ENCODE data around the gene RASSF5. TPM values are rescaled to one million over a fixed set of nuclear protein-coding genes. Genes with fewer than 3 reads are reported as not detected.

The RASSF5 gene
- total RNA-seq, 1 donor from 2014 or later = 116 TPM

DNA sequence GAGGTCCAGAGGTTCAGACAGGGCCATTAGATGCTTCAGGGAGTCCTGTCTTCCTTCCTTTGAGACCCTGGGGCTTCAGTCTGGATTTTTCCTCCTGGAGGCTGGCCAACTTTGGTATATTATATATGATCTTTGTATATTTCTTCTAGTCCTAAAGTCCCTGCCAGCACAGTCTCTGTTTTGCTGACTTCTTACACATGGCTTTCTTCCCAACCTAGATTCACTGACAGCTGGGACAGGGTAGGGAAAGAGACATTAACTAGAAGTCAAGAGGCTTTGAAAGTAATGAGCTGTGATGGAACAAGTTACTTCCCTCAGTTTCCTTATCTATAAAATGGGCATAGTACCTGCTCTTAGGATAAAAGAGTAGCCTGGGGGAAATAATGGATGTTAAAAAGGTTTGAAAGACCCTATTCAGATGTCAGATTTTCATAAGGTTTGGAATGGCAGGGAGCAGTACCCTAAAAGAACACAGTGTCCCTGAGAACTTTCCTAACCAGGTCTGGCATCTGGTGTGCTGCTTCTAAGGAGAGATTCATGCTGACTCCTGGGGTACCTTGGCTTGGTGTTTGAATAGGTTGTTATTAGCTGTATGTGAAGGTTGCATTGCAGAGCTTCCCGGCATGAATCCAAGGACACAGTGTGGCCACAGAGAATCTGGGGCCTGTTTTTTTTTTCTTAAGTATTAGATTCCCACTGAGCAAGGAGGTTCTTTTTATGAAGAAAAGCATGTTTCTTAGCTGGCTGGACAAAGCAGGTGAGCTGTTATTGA lies 47.6 kb downstream of the RASSF5 start:
- no peaks in the 10 kb centered on the region for H3K9me3 Mint-ChIP-seq
- intact Hi-C loops (cut with micrococcal nuclease) = no loop called here
- CTCF ChIA-PET = interaction anchor here (1.7 to 11.6 kb wide), 6 partner anchors 9 to 28 kb away, joined by 4 to 132 read pairs (median 6); no protein-coding TSS in a partner anchor
- POLR2A ChIA-PET = interaction anchor here (0.6 to 12.6 kb wide), 10 partner anchors 9 to 368 kb away, joined by 3 to 343 read pairs (median 6); partner anchors contain the start of gene RASSF5
- no peaks in the 10 kb centered on the region for H3K27me3 Mint-ChIP-seq
- peaks cover 19% of the 10 kb centered on the region for H3K36me3 Mint-ChIP-seq (ENCODE audit: low read depth)
- H3K4me3 Mint-ChIP-seq = peak overlapping the region; percentile 66
- peak overlapping the region; percentile 96 for H3K27ac Mint-ChIP-seq
- H3K4me1 Mint-ChIP-seq = peaks cover 53% of the 10 kb centered on the region
- DNase-seq = no peak
- TF ChIP-seq, protein P1, sequence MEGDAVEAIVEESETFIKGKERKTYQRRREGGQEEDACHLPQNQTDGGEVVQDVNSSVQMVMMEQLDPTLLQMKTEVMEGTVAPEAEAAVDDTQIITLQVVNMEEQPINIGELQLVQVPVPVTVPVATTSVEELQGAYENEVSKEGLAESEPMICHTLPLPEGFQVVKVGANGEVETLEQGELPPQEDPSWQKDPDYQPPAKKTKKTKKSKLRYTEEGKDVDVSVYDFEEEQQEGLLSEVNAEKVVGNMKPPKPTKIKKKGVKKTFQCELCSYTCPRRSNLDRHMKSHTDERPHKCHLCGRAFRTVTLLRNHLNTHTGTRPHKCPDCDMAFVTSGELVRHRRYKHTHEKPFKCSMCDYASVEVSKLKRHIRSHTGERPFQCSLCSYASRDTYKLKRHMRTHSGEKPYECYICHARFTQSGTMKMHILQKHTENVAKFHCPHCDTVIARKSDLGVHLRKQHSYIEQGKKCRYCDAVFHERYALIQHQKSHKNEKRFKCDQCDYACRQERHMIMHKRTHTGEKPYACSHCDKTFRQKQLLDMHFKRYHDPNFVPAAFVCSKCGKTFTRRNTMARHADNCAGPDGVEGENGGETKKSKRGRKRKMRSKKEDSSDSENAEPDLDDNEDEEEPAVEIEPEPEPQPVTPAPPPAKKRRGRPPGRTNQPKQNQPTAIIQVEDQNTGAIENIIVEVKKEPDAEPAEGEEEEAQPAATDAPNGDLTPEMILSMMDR (IDR thresholded peaks at IDR 0.05) = no peak
- no peak for ATAC-seq (ENCODE audit: low read depth)

DNA sequence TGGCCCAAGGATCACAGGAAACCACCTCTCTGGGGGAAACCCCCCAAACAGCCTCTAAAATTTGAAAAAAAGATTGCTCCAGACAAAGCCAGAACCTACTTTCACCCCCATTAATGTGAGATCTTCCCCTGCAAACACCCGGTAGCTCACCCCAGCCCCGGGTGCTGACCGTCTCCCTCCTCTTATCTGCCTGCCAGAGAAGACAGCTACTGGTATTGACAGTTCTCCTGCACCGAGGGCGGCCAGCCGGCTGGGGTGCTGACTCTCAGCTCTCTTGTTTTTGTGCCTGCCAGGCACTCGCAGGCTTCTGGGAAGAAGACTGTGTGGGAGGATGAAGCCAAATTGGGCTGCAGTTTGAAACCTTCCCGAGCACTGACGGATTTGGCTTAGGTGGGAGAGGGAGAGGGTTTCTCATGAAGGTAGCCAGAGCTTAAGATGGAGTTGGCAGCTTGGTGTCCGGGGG lies 48.2 kb downstream of the RASSF5 start:
- H3K27ac Mint-ChIP-seq = peak overlapping the region; percentile 96
- POLR2A ChIA-PET = interaction anchor here (0.9 to 12.6 kb wide), 9 partner anchors 10 to 367 kb away, joined by 3 to 343 read pairs (median 7); partner anchors contain the start of gene RASSF5
- CTCF ChIA-PET = interaction anchor here (1.3 to 11.6 kb wide), 8 partner anchors 9 to 76 kb away, joined by 3 to 132 read pairs (median 6); no protein-coding TSS in a partner anchor
- H3K4me3 Mint-ChIP-seq = peak overlapping the region; percentile 66
- no peaks in the 10 kb centered on the region for H3K9me3 Mint-ChIP-seq
- intact Hi-C loops (cut with micrococcal nuclease) = no loop called here
- peaks cover 25% of the 10 kb centered on the region for H3K36me3 Mint-ChIP-seq (ENCODE audit: low read depth)
- TF ChIP-seq, protein P1 (IDR thresholded peaks at IDR 0.05) = no peak
- H3K27me3 Mint-ChIP-seq = no peaks in the 10 kb centered on the region
- ATAC-seq (ENCODE audit: low read depth) = no peak
- peaks cover 59% of the 10 kb centered on the region for H3K4me1 Mint-ChIP-seq
- no peak for DNase-seq

DNA sequence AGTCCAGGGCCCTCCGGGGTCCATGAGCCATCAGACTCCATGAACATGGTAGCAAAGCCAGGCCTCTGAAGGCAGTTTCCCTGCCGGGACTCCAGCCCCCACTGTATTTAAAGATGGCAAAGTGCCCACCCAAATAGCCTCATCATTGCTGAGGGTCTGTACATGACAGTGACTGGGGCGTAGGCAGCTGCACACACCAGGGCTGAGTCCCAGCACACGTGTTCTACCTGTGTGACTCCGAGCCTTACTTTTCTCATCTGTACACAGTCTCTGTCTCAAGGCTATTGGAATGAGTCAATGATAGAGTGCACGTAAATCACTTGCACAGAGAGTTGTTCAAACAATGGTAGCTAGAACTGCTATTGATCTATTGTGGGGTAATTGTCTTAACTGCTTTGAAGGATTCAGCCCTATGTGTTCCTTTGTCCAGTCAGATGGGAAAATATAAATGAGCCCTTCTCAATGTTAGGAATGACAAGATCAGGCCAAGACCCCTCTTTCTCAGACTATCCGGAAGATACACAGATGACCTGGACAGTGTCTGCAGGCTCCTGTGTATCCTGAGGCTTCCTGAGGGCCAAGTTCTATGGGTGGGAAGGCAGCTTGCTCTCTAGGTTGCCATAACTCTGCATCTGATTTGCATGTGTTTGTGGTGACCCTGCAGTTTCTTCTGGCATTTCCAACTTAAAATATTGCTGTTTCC lies 48.9 kb downstream of the RASSF5 start:
- no peak for DNase-seq
- ChIA-PET CTCF (interaction anchor here (1.2 to 11.6 kb wide), 7 partner anchors 12 to 77 kb away, joined by 3 to 132 read pairs (median 4); no protein-coding TSS in a partner anchor), POLR2A (interaction anchor here (0.5 to 12.6 kb wide), 12 partner anchors 10 to 85 kb away, joined by 3 to 343 read pairs (median 6); partner anchors contain the start of gene RASSF5)
- TF ChIP-seq, protein P1 (IDR thresholded peaks at IDR 0.05) = no peak
- peaks cover 66% of the 10 kb centered on the region for H3K4me1 Mint-ChIP-seq
- H3K27ac Mint-ChIP-seq = peak overlapping the region; percentile 96
- H3K27me3 Mint-ChIP-seq = no peaks in the 10 kb centered on the region
- intact Hi-C loops (cut with micrococcal nuclease) = no loop called here
- no peaks in the 10 kb centered on the region for H3K9me3 Mint-ChIP-seq
- peak overlapping the region; percentile 96 for H3K4me3 Mint-ChIP-seq
- peak; percentile 1 for ATAC-seq (ENCODE audit: low read depth)
- peaks cover 30% of the 10 kb centered on the region for H3K36me3 Mint-ChIP-seq (ENCODE audit: low read depth)

DNA sequence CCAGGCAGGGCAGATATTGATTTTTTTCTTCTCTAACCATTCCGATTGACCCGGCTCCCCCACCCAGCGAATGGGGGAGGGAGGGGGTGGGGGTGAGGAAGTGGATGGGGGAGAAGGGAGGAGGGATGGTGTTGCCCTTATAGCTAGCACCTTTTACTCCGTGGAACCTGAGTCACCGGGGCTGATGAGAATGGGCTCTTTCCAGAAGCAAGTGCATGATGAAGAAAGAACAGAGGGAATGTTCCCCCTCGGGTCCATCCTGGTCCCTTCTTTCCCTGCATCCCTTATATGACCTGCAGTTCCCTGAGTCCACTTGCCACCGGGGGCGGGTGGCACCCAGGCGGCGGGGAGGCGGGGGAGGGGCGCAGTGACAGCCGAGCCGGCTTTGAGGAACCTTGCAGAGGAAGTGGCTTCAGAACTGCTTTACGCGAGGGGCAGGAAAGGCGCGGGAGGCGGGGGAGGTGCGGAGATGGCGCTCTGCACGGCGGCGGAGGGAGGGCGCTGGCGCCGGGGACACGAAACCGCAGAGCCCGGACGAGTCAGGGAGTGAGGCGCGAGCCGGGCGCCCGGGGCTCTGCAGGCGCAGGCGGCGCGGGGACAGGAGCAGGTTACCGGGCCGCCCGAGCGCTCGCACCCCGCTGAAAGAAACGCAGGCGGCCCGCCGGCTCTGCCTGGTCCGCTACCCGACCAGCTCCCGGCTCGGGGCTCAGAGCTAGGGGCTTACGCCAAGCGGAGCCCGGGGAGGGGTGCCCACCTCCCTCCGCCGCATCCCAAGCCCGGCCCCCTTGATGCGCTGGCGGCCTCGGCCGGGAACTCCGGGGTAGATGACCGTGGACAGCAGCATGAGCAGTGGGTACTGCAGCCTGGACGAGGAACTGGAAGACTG lies 49.7 kb downstream of the RASSF5 start:
- H3K36me3 Mint-ChIP-seq (ENCODE audit: low read depth) = peaks cover 37% of the 10 kb centered on the region
- peak overlapping the region; percentile 96 for H3K27ac Mint-ChIP-seq
- ChIA-PET CTCF (interaction anchor here (1.2 to 11.6 kb wide), 7 partner anchors 11 to 78 kb away, joined by 3 to 132 read pairs (median 5); no protein-coding TSS in a partner anchor), POLR2A (interaction anchor here (0.5 to 12.6 kb wide), 10 partner anchors 10 to 81 kb away, joined by 3 to 343 read pairs (median 6); no protein-coding TSS in a partner anchor)
- H3K9me3 Mint-ChIP-seq = no peaks in the 10 kb centered on the region
- peak; percentile 78 for ATAC-seq (ENCODE audit: low read depth)
- H3K27me3 Mint-ChIP-seq = no peaks in the 10 kb centered on the region
- intact Hi-C loops (cut with micrococcal nuclease) = loop anchor here (1.0 kb wide), 1 partner anchor 12 kb away; no protein-coding TSS in a partner anchor
- TF ChIP-seq, protein P1 (IDR thresholded peaks at IDR 0.05) = no peak
- peak overlapping the region; percentile 96 for H3K4me3 Mint-ChIP-seq
- H3K4me1 Mint-ChIP-seq = peaks cover 71% of the 10 kb centered on the region
- peak; percentile 83 for DNase-seq

All from activated B cell treated with CpG ODN at 0.5 μM for 24 hours (primary cell).